Activated effector memory CD4-positive, alpha-beta T cell treated with Interleukin-2 at 50 U/mL for 16 hours (primary cell): ENCODE measurements around the gene SLC16A9.
"Not testable (repeated sequence)": the region's sequence is repeated elsewhere in the genome, so short reads cannot be mapped to it uniquely, and the experiment has no call there.

ENCODE experiments used
- DNase-seq: peaks from one replicate; pipeline ENCODE4 v3.0.0-alpha.2; 2020

Gene SLC16A9

GRCh38 chr10:59674215-59674836 lies 35.3 kb downstream of the SLC16A9 start:
- no peak for DNase-seq

- no peak for DNase-seq
These were observed 37.3 kb downstream of the SLC16A9 start for GRCh38 chr10:59672150-59672875.

- DNase-seq, result no peak
These were observed 39.4 kb downstream of the SLC16A9 start for GRCh38 chr10:59670269-59670668.

GRCh38 chr10:59668096-59668495 lies 41.6 kb downstream of the SLC16A9 start:
- no peak for DNase-seq

- DNase-seq, result no peak
These were observed 43.3 kb downstream of the SLC16A9 start for GRCh38 chr10:59666310-59666709.

- DNase-seq, result not testable (repeated sequence)
These were observed 46.4 kb downstream of the SLC16A9 start for GRCh38 chr10:59663213-59663612.

GRCh38 chr10:59657724-59658123 lies 51.9 kb downstream of the SLC16A9 start:
- no peak for DNase-seq

GRCh38 chr10:59655309-59655708 lies 54.3 kb downstream of the SLC16A9 start:
- no peak for DNase-seq

GRCh38 chr10:59654007-59654406 lies 55.6 kb downstream of the SLC16A9 start:
- no peak for DNase-seq

- DNase-seq, result no peak
These were observed 57.7 kb downstream of the SLC16A9 start for GRCh38 chr10:59651902-59652301.

- no peak for DNase-seq
These were observed 59.9 kb downstream of the SLC16A9 start for GRCh38 chr10:59649606-59650346.

GRCh38 chr10:59648711-59649201 lies 60.9 kb downstream of the SLC16A9 start:
- DNase-seq, result no peak

- DNase-seq, result no peak
These were observed 64.8 kb downstream of the SLC16A9 start for GRCh38 chr10:59644841-59645240.

GRCh38 chr10:59641688-59642087 lies 68.0 kb downstream of the SLC16A9 start:
- not testable (repeated sequence) for DNase-seq

- no peak for DNase-seq
These were observed 74.0 kb downstream of the SLC16A9 start for GRCh38 chr10:59635502-59636290.

- no peak for DNase-seq
These were observed 75.5 kb downstream of the SLC16A9 start for GRCh38 chr10:59634102-59634501.

GRCh38 chr10:59633063-59633462 lies 76.6 kb downstream of the SLC16A9 start:
- DNase-seq, result no peak

GRCh38 chr10:59631882-59632807 lies 77.5 kb downstream of the SLC16A9 start:
- DNase-seq, result no peak

GRCh38 chr10:59631237-59631636 lies 78.4 kb downstream of the SLC16A9 start:
- DNase-seq, result no peak

GRCh38 chr10:59628965-59629364 lies 80.7 kb downstream of the SLC16A9 start:
- no peak for DNase-seq

GRCh38 chr10:59628456-59628855 lies 81.2 kb downstream of the SLC16A9 start:
- no peak for DNase-seq
